Nucleus accumbens (tissue), 56 donors: ENCODE data around the gene CARF.

Source experiments
- DNase-seq, 56 donors: peaks; one replicate each; lab custom pipeline; 2025; lab: John Stamatoyannopoulos, UW

Gene CARF

DNA sequence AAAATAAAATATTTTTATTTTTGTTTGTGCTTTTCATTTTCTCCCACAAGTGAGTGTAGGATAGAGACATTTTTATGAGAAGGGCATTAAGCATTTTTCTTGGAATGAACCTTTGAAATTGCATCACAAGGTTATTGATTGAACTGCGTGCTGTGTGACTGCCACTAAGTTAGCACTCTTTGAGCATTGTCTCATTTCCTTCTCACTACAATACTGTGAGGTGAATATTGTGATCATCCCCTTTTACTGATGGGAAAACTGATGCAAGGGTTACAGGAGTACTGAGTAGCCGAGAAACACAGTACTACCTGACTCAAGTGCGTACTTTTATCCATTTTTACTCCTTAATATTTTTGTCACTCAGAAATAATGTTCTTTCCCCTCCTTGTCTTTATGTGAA, 104.6 kb downstream of the CARF start:
- DNase-seq: no peak

DNA sequence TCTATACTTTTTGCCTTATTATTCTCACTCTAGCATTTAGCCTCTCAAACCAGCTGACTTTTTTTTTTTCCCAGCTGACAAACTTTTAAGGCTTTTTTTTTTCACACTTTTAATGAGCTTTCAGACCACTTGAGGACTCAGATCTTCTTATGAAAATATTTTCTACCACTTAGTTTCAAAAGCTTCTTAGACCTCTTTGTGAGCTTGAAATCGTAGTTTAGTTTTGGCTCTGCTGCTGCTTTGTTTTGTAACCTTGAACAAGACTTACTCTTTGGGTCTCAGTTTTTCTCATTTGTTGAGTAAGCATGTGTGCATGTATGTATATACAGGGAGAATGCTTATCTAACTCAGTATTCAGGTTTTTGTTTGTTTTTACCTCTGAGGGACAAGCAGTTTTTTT, 106.1 kb downstream of the CARF start:
- no peak for DNase-seq

- no peak for DNase-seq
Measured at GRCh38 chr2:203019142-203019541, 107.1 kb downstream of the CARF start.

- DNase-seq: no peak
Measured at GRCh38 chr2:203021991-203022390, 109.9 kb downstream of the CARF start.

DNA sequence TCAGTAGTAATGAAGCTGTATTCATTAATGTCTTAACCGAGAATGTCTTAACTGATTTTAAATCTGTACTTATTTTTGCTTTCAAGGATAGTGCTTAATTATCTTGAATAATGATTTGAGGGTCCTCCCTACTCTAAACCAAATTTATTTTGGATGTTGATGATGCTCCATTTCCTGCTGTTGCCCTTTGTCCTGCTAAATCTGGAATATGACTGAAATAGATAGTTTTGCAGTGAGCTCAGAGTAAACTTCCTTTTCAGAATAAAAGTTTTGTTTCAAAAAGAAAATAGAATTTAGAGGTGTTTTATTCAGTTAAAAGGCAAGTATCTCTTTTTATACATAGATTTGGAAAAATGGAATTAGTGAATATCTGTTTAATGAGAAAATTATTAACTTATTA, 110.7 kb downstream of the CARF start:
- no peak for DNase-seq

GRCh38 chr2:203025592-203025991, 113.5 kb downstream of the CARF start:
- DNase-seq: no peak

GRCh38 chr2:203030545-203030944, 118.5 kb downstream of the CARF start:
- no peak for DNase-seq

DNA sequence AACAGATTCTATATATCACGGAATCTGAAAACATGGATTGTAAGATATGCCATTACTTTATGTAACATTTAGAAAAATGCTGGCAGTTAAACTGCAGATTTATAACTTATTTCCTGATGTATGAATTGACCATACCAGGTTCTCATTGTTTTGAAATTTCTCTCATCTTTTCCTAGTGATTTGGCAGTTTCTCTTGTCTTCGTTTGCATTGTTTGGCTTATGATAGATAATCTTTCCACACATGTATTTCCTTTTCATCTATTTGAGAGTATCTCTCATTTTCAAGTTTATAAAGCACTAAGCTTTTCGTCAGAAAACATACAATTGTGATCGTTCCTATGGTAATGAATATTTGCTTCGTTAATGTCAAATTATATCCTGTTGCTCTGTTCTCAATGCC, 118.9 kb downstream of the CARF start:
- DNase-seq: no peak

DNA sequence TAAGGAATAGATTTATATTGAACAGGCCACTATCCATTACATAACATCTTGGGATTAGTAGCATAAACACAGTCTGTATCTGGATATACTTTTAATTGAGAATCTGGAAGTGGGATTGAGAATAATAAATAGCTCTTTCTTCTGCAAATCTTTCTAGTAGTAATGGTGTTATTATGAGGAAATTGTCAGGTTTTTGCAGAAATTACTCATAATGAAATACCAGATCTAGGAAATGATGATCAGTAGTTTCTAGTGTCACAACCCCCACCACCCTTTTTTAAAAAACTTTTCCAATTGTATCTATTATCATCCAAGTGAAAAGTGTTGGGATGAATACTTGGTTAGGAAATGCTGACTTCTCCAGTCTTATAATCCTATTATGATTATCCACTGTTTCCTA, 121.3 kb downstream of the CARF start:
- no peak for DNase-seq

DNA sequence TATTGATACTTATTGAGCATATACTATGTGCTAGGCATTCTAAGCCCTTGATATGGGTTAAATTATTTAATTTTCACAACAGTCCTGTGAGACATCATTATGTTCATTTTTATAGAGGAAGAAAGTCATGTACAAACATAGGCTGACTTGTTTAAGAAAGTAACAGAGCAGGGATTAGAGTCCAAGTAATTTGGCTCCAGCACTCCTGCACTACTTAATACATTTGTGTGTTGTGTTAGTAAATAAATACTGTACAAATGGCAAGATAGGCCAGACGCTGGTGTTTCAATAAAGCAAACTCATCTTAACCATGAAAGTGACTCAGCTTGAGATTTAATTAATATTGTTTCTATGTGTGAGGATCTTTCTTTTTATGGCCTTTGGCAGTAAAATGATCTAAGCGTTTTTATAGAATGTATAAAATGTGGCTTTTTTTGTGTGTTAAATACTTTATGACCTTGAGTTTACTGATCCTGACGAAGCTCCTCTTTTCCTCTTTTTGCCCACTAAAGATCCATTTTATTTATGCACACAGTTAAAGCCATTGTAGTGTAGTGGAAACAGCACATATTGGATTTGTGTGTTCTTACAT, 123.9 kb downstream of the CARF start:
- DNase-seq: no peak
